Panc1 (cell line): ENCODE measurements around the gene PCSK1N. TPM values are rescaled to one million over a fixed set of nuclear protein-coding genes. Genes with fewer than 3 reads are reported as not detected.

ENCODE experiments used
- ATAC-seq: fragments of 200-7000 bp; cut with Tn5 transposase; 2 replicates; pipeline ENCODE4 v1.9.1; 2020; ENCODE audit warnings: mild to moderate bottlenecking, moderate library complexity
- BruUV-seq: library from RNA; stranded (reverse); fragments of 400-500 nt; replicated peaks from 2 replicates; lab custom pipeline; 2021; lab: Mats Ljungman, UMichigan
- CTCF ChIA-PET: fragments of 300-600 bp; sonication (Branson Sonifier 250); formaldehyde crosslinking; loops from one replicate; lab custom pipeline; 2022; ENCODE audit warnings: antibody characterized with exemption; lab: Charles Lee
- POLR2A ChIA-PET: fragments of 300-600 bp; sonication (Branson Sonifier 250); formaldehyde crosslinking; loops from one replicate; lab custom pipeline; 2022; ENCODE audit warnings: antibody characterized with exemption; lab: Charles Lee
- DNase-seq: peaks from one replicate; pipeline ENCODE4 v3.0.0-alpha.2; 2010; ENCODE audit warnings: low read depth, low spot score
- H3K27ac ChIP-seq: 2 replicates; pipeline ENCODE4 v1.5.1; 2011; ENCODE audit warnings: mild to moderate bottlenecking, low read length, inconsistent platforms
- H3K27me3 ChIP-seq: fragments of 200-500 bp; sonication (Bioruptor generic); 2 replicates; pipeline ENCODE4 v1.6.0; 2014; ENCODE audit warnings: low read length, inconsistent platforms; ENCODE audit not compliant: control insufficient read depth, insufficient read depth
- H3K36me3 ChIP-seq: fragments of 200-500 bp; sonication (Bioruptor generic); 2 replicates; pipeline ENCODE4 v1.5.1; 2014; ENCODE audit warnings: inconsistent platforms, mild to moderate bottlenecking, low read length, moderate library complexity; ENCODE audit not compliant: control insufficient read depth, insufficient read depth
- H3K4me1 ChIP-seq: 2 replicates; pipeline ENCODE4 v1.5.1; 2011; ENCODE audit warnings: inconsistent platforms, mild to moderate bottlenecking, low read length, moderate library complexity; ENCODE audit not compliant: control insufficient read depth, insufficient read depth
- H3K4me3 ChIP-seq, 2 experiments: 2 replicates each; pipeline ENCODE4 v1.5.1; 2011 to 2012; ENCODE audit warnings: low read depth in 2 of 2, low read length in 2 of 2, mild to moderate bottlenecking in 2 of 2, inconsistent platforms in 1 of 2, moderate library complexity in 1 of 2
- H3K9me3 ChIP-seq: fragments of 200-500 bp; sonication (Bioruptor generic); 2 replicates; pipeline ENCODE4 v1.5.1; 2014; ENCODE audit warnings: low read depth, mild to moderate bottlenecking, inconsistent platforms, low read length, moderate library complexity; ENCODE audit not compliant: control insufficient read depth, insufficient read depth
- POLR2AphosphoS5 ChIP-seq: IDR thresholded peaks from 2 replicates; pipeline ENCODE4 v1.6.1; 2012; ENCODE audit warnings: mild to moderate bottlenecking, low read depth, low read length, moderate library complexity
- SIN3A ChIP-seq: IDR thresholded peaks from 2 replicates; pipeline ENCODE4 v1.6.1; 2012; ENCODE audit warnings: low read depth, mild to moderate bottlenecking, low read length, moderate library complexity, borderline replicate concordance; ENCODE audit not compliant: insufficient read depth
- TCF7L2 ChIP-seq: IDR thresholded peaks from 2 replicates; pipeline ENCODE4 v1.6.1; 2011; ENCODE audit warnings: mild to moderate bottlenecking, low read depth, low read length, inconsistent platforms
- in situ Hi-C: cut with HindIII; loops from 2 replicates; pipeline ENCODE4 v1.10.0; 2016; ENCODE audit warnings: low sequenced_read_pairs, low pct_unique_long_range_greater_than_20kb
- intact Hi-C: fragments of 100-400 bp; cut with micrococcal nuclease; formaldehyde crosslinking; loops from one replicate; pipeline ENCODE4 v1.10.0; 2022; ENCODE audit not compliant: unreplicated experiment
- total RNA-seq: library from RNA; stranded (reverse); gene quantifications from one replicate; pipeline ENCODE4 v1.2.1, GENCODE V29; 2021; ENCODE audit not compliant: unreplicated experiment
- TF ChIP-seq, protein P1 (sequence below), 2 experiments: IDR thresholded peaks; 2 replicates each; pipeline ENCODE4 v1.6.1; 2011 to 2012; ENCODE audit warnings: low read depth in 2 of 2, control low read depth in 1 of 2, low read length in 1 of 2, mild to moderate bottlenecking in 1 of 2, moderate library complexity in 1 of 2; ENCODE audit not compliant: insufficient read depth in 1 of 2
- TF ChIP-seq, protein P2 (sequence below): fragments of 450-650 bp; IDR thresholded peaks from 2 replicates; pipeline ENCODE4 v1.5.1; 2017; ENCODE audit warnings: mild to moderate bottlenecking

Gene PCSK1N
- total RNA-seq, 1 experiment from 2014 or later, result 17.8 TPM

DNA sequence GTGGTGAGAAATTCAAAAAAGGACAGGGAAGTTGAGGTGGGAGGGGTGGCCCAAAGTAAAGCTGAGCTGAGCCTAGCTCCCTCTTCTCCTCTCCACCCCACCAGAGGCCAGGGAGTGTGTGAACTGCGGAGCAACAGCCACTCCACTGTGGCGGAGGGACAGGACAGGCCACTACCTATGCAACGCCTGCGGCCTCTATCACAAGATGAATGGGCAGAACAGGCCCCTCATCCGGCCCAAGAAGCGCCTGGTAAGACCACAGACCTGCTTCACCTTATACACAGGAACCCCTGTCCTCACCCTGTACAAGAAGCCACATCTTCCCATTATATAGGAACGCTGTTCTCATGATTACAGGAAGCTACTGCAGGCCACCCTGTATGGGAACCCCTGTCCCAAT lies 43.2 kb downstream of the PCSK1N start:
- CTCF ChIA-PET, result no interaction called here
- POLR2A ChIA-PET, result no interaction called here
- intact Hi-C loops, result no loop called here

DNA sequence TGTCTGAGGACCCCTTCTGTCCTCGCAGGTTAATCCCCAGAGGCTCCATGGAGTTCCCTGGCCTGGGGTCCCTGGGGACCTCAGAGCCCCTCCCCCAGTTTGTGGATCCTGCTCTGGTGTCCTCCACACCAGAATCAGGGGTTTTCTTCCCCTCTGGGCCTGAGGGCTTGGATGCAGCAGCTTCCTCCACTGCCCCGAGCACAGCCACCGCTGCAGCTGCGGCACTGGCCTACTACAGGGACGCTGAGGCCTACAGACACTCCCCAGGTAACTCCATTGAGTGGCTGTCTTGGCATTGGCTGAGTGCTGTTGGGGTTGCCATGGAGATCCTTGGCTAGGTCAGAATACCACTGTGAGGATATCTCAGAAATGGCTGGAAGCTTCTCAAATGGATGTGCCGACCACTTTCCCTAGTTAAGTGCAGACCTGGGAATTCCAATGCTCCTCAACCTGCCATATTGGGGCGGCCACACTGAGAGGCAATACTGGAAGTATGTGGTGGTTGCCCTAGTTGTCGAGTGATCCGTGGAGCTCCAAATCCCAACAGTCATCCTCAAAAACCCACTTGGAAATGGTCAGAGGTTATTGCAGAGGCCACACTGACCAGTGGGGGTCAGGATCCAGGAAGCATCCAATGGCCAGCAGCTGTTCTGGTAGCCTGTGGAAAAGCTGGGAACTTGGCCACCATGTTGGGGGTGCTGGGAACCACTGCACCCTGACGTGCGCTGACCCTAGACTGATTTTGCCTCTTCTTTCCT lies 44.2 kb downstream of the PCSK1N start:
- intact Hi-C loops, result no loop called here
- Histone ChIP-seq H3K36me3 (no peaks in the 10 kb centered on the region), H3K4me1 (0 out of 2 replicates have a peak, but pooled peaks cover 4% of the 10 kb centered on the region), H3K27ac (no peak overlapping the region), H3K27me3 (no peaks in the 10 kb centered on the region), H3K4me3 (no peak overlapping the region), H3K9me3 (no peaks in the 10 kb centered on the region)
- ATAC-seq (no peak), DNase-seq (no peak)
- in situ Hi-C loops, result no loop called here
- ChIA-PET CTCF (interaction anchor here (0.6 kb wide), 1 partner anchor 155 kb away, joined by 4 read pairs; no protein-coding TSS in a partner anchor), POLR2A (no interaction called here)
- TF ChIP-seq, protein P1, sequence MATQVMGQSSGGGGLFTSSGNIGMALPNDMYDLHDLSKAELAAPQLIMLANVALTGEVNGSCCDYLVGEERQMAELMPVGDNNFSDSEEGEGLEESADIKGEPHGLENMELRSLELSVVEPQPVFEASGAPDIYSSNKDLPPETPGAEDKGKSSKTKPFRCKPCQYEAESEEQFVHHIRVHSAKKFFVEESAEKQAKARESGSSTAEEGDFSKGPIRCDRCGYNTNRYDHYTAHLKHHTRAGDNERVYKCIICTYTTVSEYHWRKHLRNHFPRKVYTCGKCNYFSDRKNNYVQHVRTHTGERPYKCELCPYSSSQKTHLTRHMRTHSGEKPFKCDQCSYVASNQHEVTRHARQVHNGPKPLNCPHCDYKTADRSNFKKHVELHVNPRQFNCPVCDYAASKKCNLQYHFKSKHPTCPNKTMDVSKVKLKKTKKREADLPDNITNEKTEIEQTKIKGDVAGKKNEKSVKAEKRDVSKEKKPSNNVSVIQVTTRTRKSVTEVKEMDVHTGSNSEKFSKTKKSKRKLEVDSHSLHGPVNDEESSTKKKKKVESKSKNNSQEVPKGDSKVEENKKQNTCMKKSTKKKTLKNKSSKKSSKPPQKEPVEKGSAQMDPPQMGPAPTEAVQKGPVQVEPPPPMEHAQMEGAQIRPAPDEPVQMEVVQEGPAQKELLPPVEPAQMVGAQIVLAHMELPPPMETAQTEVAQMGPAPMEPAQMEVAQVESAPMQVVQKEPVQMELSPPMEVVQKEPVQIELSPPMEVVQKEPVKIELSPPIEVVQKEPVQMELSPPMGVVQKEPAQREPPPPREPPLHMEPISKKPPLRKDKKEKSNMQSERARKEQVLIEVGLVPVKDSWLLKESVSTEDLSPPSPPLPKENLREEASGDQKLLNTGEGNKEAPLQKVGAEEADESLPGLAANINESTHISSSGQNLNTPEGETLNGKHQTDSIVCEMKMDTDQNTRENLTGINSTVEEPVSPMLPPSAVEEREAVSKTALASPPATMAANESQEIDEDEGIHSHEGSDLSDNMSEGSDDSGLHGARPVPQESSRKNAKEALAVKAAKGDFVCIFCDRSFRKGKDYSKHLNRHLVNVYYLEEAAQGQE (IDR thresholded peaks at IDR 0.05; ENCODE audit: insufficient read depth in 1 of 2, low read depth in 2 of 2, low read length in 1 of 2), result no peak
- no peak for TF ChIP-seq SIN3A
- TF ChIP-seq, protein P2, sequence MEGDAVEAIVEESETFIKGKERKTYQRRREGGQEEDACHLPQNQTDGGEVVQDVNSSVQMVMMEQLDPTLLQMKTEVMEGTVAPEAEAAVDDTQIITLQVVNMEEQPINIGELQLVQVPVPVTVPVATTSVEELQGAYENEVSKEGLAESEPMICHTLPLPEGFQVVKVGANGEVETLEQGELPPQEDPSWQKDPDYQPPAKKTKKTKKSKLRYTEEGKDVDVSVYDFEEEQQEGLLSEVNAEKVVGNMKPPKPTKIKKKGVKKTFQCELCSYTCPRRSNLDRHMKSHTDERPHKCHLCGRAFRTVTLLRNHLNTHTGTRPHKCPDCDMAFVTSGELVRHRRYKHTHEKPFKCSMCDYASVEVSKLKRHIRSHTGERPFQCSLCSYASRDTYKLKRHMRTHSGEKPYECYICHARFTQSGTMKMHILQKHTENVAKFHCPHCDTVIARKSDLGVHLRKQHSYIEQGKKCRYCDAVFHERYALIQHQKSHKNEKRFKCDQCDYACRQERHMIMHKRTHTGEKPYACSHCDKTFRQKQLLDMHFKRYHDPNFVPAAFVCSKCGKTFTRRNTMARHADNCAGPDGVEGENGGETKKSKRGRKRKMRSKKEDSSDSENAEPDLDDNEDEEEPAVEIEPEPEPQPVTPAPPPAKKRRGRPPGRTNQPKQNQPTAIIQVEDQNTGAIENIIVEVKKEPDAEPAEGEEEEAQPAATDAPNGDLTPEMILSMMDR, result no peak
- BruUV-seq, result no TSS peak

More for the DNA sequence above, 43.2 kb downstream of the PCSK1N start:
- TF ChIP-seq POLR2AphosphoS5, result no peak
- TF ChIP-seq, protein P1 (IDR thresholded peaks at IDR 0.05; ENCODE audit: insufficient read depth in 1 of 2, low read depth in 2 of 2, low read length in 1 of 2), result no peak
- TF ChIP-seq SIN3A, result no peak
- TF ChIP-seq TCF7L2, result no peak
- TF ChIP-seq, protein P2, result no peak
- H3K4me3 ChIP-seq, result no peak overlapping the region
- H3K36me3 ChIP-seq, result no peaks in the 10 kb centered on the region
- BruUV-seq, result no TSS peak
- no peaks in the 10 kb centered on the region for H3K27me3 ChIP-seq
- no peak overlapping the region for H3K27ac ChIP-seq
- in situ Hi-C loops, result no loop called here
- ATAC-seq (no peak), DNase-seq (no peak)
- 0 out of 2 replicates have a peak, but pooled peaks cover 4% of the 10 kb centered on the region for H3K4me1 ChIP-seq
- no peaks in the 10 kb centered on the region for H3K9me3 ChIP-seq
